HCT116 (cell line): Measurements from ENCODE around the gene RPAP3. TPM values are rescaled to one million over a fixed set of nuclear protein-coding genes. Genes with fewer than 3 reads are reported as not detected.
A peak's percentile ranks its signal among the peaks of the same experiment; 100 is the strongest.

Experiments
- ATAC-seq: fragments of 200-7000 bp; cut with Tn5 transposase; 2 replicates; pipeline ENCODE4 v1.9.1; 2020; ENCODE audit warnings: mild to moderate bottlenecking, moderate library complexity
- BruUV-seq: library from RNA; stranded (reverse); fragments of 400-500 nt; replicated peaks from 2 replicates; lab custom pipeline; 2021; lab: Mats Ljungman, UMichigan
- CTCF ChIA-PET: fragments of 300-600 bp; sonication (Branson Sonifier 250); formaldehyde crosslinking; loops from one replicate; lab custom pipeline; 2021; ENCODE audit warnings: antibody characterized with exemption; lab: Charles Lee
- POLR2A ChIA-PET: fragments of 300-600, 350-600 bp; sonication (Branson Sonifier 250); formaldehyde crosslinking; loops from one replicate; lab custom pipeline; 2021; ENCODE audit warnings: antibody characterized with exemption; lab: Charles Lee
- RAD21 ChIA-PET, 2 experiments: fragments of 300-600 bp; sonication (Branson Sonifier 250); formaldehyde crosslinking; loops; one replicate each; lab custom pipeline; 2023; ENCODE audit warnings: low total read pairs in 2 of 2; ENCODE audit not compliant: uncharacterized antibody in 2 of 2, unreplicated experiment in 2 of 2, low non-redundant PET in 1 of 2; lab: Charles Lee
- DNase-seq: peaks from one replicate; pipeline ENCODE4 v3.0.0-alpha.2; 2010; ENCODE audit warnings: low read depth, low spot score
- H2AFZ ChIP-seq: fragments of 200-600 bp; shearing (Covaris generic), sonication (generic); 2 replicates; pipeline ENCODE4 v1.6.1; 2017; ENCODE audit warnings: low read depth, mixed run types, mixed read lengths, antibody characterized with exemption, low read length; ENCODE audit not compliant: poor library complexity, severe bottlenecking
- H3K27ac ChIP-seq: 2 replicates; pipeline ENCODE4 v1.5.1; 2012; ENCODE audit warnings: low read depth, low read length
- H3K27me3 ChIP-seq: fragments of 200-600 bp; sonication (generic); 2 replicates; pipeline ENCODE4 v1.6.1; 2016; ENCODE audit warnings: mixed run types, low read length, mixed read lengths; ENCODE audit not compliant: insufficient read depth
- H3K36me3 ChIP-seq, 2 experiments: fragments of 200-500 bp in 1 of 2; fragments of 200-600 bp in 1 of 2; sonication (Bioruptor generic) in 1 of 2; sonication (generic) in 1 of 2; 2 replicates each; pipeline versions ENCODE4 v1.5.1 to v1.6.1; 2014 to 2016; ENCODE audit warnings: low read length in 2 of 2, inconsistent platforms in 1 of 2, mixed read lengths in 1 of 2, mixed run types in 1 of 2; ENCODE audit not compliant: insufficient read depth in 2 of 2, control insufficient read depth in 1 of 2
- H3K4me1 ChIP-seq, 2 experiments: fragments of 200-600 bp in 1 of 2; sonication (generic) in 1 of 2; 2 replicates each; pipeline versions ENCODE4 v1.5.1 to v1.6.1; 2012 to 2017; ENCODE audit warnings: low read length in 2 of 2, inconsistent platforms in 1 of 2, mild to moderate bottlenecking in 1 of 2, mixed read lengths in 1 of 2, mixed run types in 1 of 2, moderate library complexity in 1 of 2; ENCODE audit not compliant: insufficient read depth in 2 of 2, control insufficient read depth in 1 of 2
- H3K4me2 ChIP-seq: fragments of 200-600 bp; sonication (generic); 2 replicates; pipeline ENCODE4 v1.6.1; 2017; ENCODE audit warnings: mixed run types, low read length, mixed read lengths
- H3K4me3 ChIP-seq, 2 experiments: fragments of 200-600 bp in 1 of 2; sonication (generic) in 1 of 2; replicated peaks in 1 of 2; 2 replicates each; pipeline ENCODE4 v1.5.1; 2011 to 2016; ENCODE audit warnings: low read length in 2 of 2, control low read depth in 1 of 2, low read depth in 1 of 2, mild to moderate bottlenecking in 1 of 2, mixed read lengths in 1 of 2, mixed run types in 1 of 2
- H3K79me2 ChIP-seq: fragments of 200-600 bp; sonication (generic); 2 replicates; pipeline ENCODE4 v1.6.1; 2017; ENCODE audit warnings: mild to moderate bottlenecking, mixed run types, low read length, moderate library complexity, mixed read lengths; ENCODE audit not compliant: insufficient read depth
- H3K9ac ChIP-seq: fragments of 200-600 bp; sonication (generic); 2 replicates; pipeline ENCODE4 v1.6.1; 2016; ENCODE audit warnings: low read length, mixed read lengths
- H3K9me2 ChIP-seq: fragments of 200-600 bp; sonication (generic), shearing (Covaris generic); 2 replicates; pipeline ENCODE4 v1.6.1; 2017; ENCODE audit warnings: mixed run types, mild to moderate bottlenecking, moderate library complexity; ENCODE audit not compliant: insufficient read depth
- H3K9me3 ChIP-seq, 2 experiments: fragments of 200-500 bp in 1 of 2; fragments of 200-600 bp in 1 of 2; sonication (Bioruptor generic) in 1 of 2; sonication (generic) in 1 of 2; 2 replicates each; pipeline ENCODE4 v1.6.1; 2014 to 2017; ENCODE audit warnings: low read length in 2 of 2, mixed read lengths in 2 of 2, inconsistent platforms in 1 of 2, low read depth in 1 of 2, mild to moderate bottlenecking in 1 of 2, mixed run types in 1 of 2, moderate library complexity in 1 of 2; ENCODE audit not compliant: control insufficient read depth in 1 of 2, insufficient read depth in 1 of 2
- H4K20me1 ChIP-seq: fragments of 200-600 bp; sonication (generic), shearing (Covaris generic); 2 replicates; pipeline ENCODE4 v1.6.1; 2017; ENCODE audit warnings: mixed run types, mild to moderate bottlenecking, moderate library complexity; ENCODE audit not compliant: insufficient read depth
- ATF3 ChIP-seq: IDR thresholded peaks from 2 replicates; pipeline ENCODE4 v1.6.1; 2012
- CBX3 ChIP-seq: IDR thresholded peaks from 2 replicates; pipeline ENCODE4 v1.6.1; 2012; ENCODE audit warnings: low read depth
- EZH2 ChIP-seq: fragments of 200-600 bp; sonication (generic); IDR thresholded peaks from 2 replicates; pipeline ENCODE4 v1.6.1; 2017; ENCODE audit warnings: antibody characterized with exemption, mixed run types
- EZH2phosphoT487 ChIP-seq: fragments of 200-600 bp; IDR thresholded peaks from 2 replicates; pipeline ENCODE4 v1.6.1; 2018; ENCODE audit warnings: antibody characterized with exemption, borderline replicate concordance
- FOSL1 ChIP-seq: IDR thresholded peaks from 2 replicates; pipeline ENCODE4 v1.6.1; 2012; ENCODE audit warnings: low read depth
- MAX ChIP-seq: IDR thresholded peaks from 2 replicates; pipeline ENCODE4 v1.6.1; 2012
- POLR2A ChIP-seq: IDR thresholded peaks from 2 replicates; pipeline ENCODE4 v1.7.0; 2011; ENCODE audit warnings: borderline replicate concordance; ENCODE audit not compliant: insufficient read depth, insufficient read length; ENCODE audit errors: extremely low read depth
- POLR2AphosphoS5 ChIP-seq: IDR thresholded peaks from 2 replicates; pipeline ENCODE4 v1.6.1; 2011; ENCODE audit warnings: mild to moderate bottlenecking, low read depth, low read length, moderate library complexity
- SP1 ChIP-seq: IDR thresholded peaks from 2 replicates; pipeline ENCODE4 v1.6.1; 2012; ENCODE audit warnings: low read depth
- SRF ChIP-seq: IDR thresholded peaks from 2 replicates; pipeline ENCODE4 v1.6.1; 2012; ENCODE audit warnings: low read depth
- TCF7L2 ChIP-seq: IDR thresholded peaks from 2 replicates; pipeline ENCODE4 v1.7.0; 2011; ENCODE audit warnings: borderline replicate concordance, inconsistent platforms; ENCODE audit not compliant: insufficient read depth, insufficient read length; ENCODE audit errors: extremely low read depth
- YY1 ChIP-seq: IDR thresholded peaks from 2 replicates; pipeline ENCODE4 v1.6.1; 2011; ENCODE audit warnings: low read length, low read depth, moderate library complexity, mild to moderate bottlenecking; ENCODE audit not compliant: insufficient replicate concordance; ENCODE audit errors: extremely low read depth
- ZFX ChIP-seq: fragments of 450-650 bp; IDR thresholded peaks from 2 replicates; pipeline ENCODE4 v1.6.1; 2017
- intact Hi-C: fragments of 100-400 bp; cut with micrococcal nuclease; formaldehyde crosslinking; loops from 2 replicates; pipeline ENCODE4 v1.10.0; 2022
- total RNA-seq: library from RNA; stranded (reverse); gene quantifications from one replicate; pipeline ENCODE4 v1.2.1, GENCODE V29; 2021; ENCODE audit not compliant: unreplicated experiment

RPAP3 gene
- total RNA-seq, 1 experiment from 2014 or later: 48.3 TPM

GRCh38 chr12:47705566-47706425 lies at the start of gene RPAP3 (continued):
- peak; percentile 42 for TF ChIP-seq YY1
- TF ChIP-seq MAX: peak; percentile 74
- TF ChIP-seq SP1: peak; percentile 65
- peak; percentile 78 for TF ChIP-seq CBX3
- TF ChIP-seq EZH2: no peak
- TF ChIP-seq ATF3: no peak
- TF ChIP-seq POLR2AphosphoS5: peak; percentile 95
- no peak for TF ChIP-seq TCF7L2
- TF ChIP-seq SRF: no peak
- TF ChIP-seq POLR2A: peak; percentile 92

GRCh38 chr12:47754881-47755280 lies 49.1 kb upstream of the RPAP3 start:
- Histone ChIP-seq H3K9me2 (no peaks in the 10 kb centered on the region), H3K79me2 (no peaks in the 10 kb centered on the region), H3K27ac (0 out of 2 replicates have a peak overlapping the region, but pooled peaks have one; percentile 22), H3K9me3 (no peaks in the 10 kb centered on the region), H3K27me3 (no peaks in the 10 kb centered on the region), H4K20me1 (no peaks in the 10 kb centered on the region), H3K9ac (peak overlapping the region; percentile 40; the same call in 1 of the 2 replicates), H3K36me3 (no peaks in the 10 kb centered on the region), H3K4me1 (peaks cover 43 to 63% of the 10 kb centered on the region in 2 experiments), H3K4me3 (peak overlapping the region in 1 of 2 experiments; percentile 54; a peak in 2 of 4 replicates), H2AFZ (no peak overlapping the region), H3K4me2 (peak overlapping the region; percentile 85)
- ChIA-PET CTCF (interaction anchor here (0.9 to 9.1 kb wide), 3 partner anchors 12 to 24 kb away, joined by 4 to 75 read pairs (median 25); no protein-coding TSS in a partner anchor), POLR2A (interaction anchor here (1.1 kb wide), 1 partner anchor 49 kb away, joined by 4 read pairs; the partner anchor contains the start of gene RPAP3), RAD21 (interaction anchor here (0.7 to 1.4 kb wide), 3 partner anchors 12 to 83 kb away, joined by 3 to 4 read pairs (median 3); no protein-coding TSS in a partner anchor)
- no peak for DNase-seq
- intact Hi-C loops: no loop called here
- TF ChIP-seq FOSL1 (no peak), POLR2AphosphoS5 (no peak), MAX (peak; percentile 49; the same call in 1 of the 2 replicates), ZFX (no peak), EZH2phosphoT487 (no peak), SP1 (peak; percentile 58; the same call in 1 of the 2 replicates)
- no TSS peak for BruUV-seq
- ATAC-seq: peak; percentile 24; the same call in 1 of the 2 replicates
